NT2/D1 (cell line): ENCODE results near the gene ATP1A2.

Source experiments
- SUZ12 ChIP-seq: IDR thresholded peaks from 2 replicates; pipeline ENCODE4 v1.6.1; 2011; ENCODE audit not compliant: insufficient read length, insufficient read depth; ENCODE audit errors: extremely low read depth
- YY1 ChIP-seq: IDR thresholded peaks from 2 replicates; pipeline ENCODE4 v1.6.1; 2011; ENCODE audit not compliant: insufficient read length, insufficient read depth

- no peak for TF ChIP-seq SUZ12
- no peak for TF ChIP-seq YY1
These were observed 36.1 kb upstream of the ATP1A2 start for GRCh38 chr1:160079448-160079847.
